ENCODE measurements around the gene SLC35F2. TPM values are rescaled to one million over a fixed set of nuclear protein-coding genes. Genes with fewer than 3 reads are reported as not detected.

Gene SLC35F2
- total and polyA plus RNA-seq, 2 of the 13 experiments (the other 11 are each of a cell fraction or from before 2014, with no cell fraction given), result 5.8 to 20.3 TPM

DNA sequence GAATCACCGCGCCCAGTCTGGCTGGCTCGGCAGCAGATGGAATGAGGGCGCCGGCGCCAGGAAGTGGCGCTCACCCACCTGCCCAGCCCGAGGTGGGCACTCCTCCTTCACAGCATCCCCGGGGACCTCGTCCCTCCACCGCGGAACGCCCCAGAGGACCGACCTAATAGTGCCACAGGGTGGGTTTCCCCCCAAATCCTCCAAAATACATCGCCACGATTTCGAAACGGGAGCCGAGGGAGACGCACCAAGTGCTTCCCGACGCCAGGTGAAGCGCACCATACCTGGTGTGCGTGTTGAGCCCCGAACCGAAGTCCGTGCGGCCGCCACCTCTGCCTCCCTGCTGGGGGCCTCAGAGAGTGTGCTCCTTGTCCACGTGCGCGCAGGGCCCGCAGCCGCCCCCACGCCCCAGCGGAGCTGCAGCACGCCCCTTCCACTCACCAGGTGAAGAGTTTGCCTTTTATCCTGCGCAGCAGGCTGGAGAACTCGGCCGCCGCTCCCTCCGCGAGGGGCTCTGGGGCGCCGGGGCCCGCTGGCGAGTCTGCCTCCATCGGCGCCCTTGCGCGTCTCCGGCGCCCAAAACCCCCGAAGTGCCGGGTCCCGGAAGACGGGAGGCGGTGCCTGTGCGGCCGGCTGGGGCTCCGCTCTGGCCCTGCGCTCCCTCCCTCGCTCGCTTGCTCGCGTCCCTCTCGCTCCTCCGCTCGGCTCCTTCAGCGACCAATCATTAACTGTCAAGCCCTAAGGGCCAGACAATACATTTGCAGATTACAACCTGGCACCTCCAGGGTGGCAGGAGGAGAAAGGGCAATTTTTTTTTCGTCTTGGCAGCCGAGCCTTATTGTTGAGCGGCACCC, at the start of gene SLC35F2 (continued):
- TF ChIP-seq, protein P1, sequence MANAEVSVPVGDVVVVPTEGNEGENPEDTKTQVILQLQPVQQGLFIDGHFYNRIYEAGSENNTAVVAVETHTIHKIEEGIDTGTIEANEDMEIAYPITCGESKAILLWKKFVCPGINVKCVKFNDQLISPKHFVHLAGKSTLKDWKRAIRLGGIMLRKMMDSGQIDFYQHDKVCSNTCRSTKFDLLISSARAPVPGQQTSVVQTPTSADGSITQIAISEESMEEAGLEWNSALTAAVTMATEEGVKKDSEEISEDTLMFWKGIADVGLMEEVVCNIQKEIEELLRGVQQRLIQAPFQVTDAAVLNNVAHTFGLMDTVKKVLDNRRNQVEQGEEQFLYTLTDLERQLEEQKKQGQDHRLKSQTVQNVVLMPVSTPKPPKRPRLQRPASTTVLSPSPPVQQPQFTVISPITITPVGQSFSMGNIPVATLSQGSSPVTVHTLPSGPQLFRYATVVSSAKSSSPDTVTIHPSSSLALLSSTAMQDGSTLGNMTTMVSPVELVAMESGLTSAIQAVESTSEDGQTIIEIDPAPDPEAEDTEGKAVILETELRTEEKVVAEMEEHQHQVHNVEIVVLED (CRISPR knock-in tag; IDR thresholded peaks at IDR 0.05; ENCODE audit: borderline replicate concordance), result peak; percentile 26; the same call in 1 of the 2 replicates
- peak; percentile 72; the same call in 1 of the 2 replicates for TF ChIP-seq ZNF879 (CRISPR knock-in tag; IDR thresholded peaks at IDR 0.05)
- TF ChIP-seq, protein P2, sequence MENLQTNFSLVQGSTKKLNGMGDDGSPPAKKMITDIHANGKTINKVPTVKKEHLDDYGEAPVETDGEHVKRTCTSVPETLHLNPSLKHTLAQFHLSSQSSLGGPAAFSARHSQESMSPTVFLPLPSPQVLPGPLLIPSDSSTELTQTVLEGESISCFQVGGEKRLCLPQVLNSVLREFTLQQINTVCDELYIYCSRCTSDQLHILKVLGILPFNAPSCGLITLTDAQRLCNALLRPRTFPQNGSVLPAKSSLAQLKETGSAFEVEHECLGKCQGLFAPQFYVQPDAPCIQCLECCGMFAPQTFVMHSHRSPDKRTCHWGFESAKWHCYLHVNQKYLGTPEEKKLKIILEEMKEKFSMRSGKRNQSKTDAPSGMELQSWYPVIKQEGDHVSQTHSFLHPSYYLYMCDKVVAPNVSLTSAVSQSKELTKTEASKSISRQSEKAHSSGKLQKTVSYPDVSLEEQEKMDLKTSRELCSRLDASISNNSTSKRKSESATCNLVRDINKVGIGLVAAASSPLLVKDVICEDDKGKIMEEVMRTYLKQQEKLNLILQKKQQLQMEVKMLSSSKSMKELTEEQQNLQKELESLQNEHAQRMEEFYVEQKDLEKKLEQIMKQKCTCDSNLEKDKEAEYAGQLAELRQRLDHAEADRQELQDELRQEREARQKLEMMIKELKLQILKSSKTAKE (CRISPR knock-in tag; IDR thresholded peaks at IDR 0.05; ENCODE audit: borderline replicate concordance), result 0 out of 2 replicates have a peak, but pooled peaks have one; percentile 15
- TF ChIP-seq, protein P3, sequence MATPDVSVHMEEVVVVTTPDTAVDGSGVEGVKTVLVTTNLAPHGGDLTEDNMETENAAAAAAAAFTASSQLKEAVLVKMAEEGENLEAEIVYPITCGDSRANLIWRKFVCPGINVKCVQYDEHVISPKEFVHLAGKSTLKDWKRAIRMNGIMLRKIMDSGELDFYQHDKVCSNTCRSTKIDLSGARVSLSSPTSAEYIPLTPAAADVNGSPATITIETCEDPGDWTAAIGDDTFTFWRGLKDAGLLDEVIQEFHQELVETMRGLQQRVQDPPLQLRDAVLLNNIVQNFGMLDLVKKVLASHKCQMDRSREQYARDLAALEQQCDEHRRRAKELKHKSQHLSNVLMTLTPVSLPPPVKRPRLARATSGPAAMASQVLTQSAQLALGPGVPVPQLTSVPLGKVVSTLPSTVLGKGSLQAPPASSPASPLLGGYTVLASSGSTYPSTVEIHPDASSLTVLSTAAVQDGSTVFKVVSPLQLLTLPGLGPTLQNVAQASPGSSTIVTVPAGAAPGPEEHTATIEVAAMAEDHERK (CRISPR knock-in tag; IDR thresholded peaks at IDR 0.05; ENCODE audit: low read depth), result no peak
- TF ChIP-seq ZIK1 (CRISPR knock-in tag; IDR thresholded peaks at IDR 0.05; ENCODE audit: borderline replicate concordance, low read depth), result 0 out of 2 replicates have a peak, but pooled peaks have one; percentile 52
- TF ChIP-seq EHMT2 (IDR thresholded peaks at IDR 0.05; ENCODE audit: borderline replicate concordance, low read depth, low read length), result no peak
- peak; percentile 50; the same call in 1 of the 2 replicates for TF ChIP-seq HOXA3 (CRISPR knock-in tag; IDR thresholded peaks at IDR 0.05)
- 0 out of 2 replicates have a peak, but pooled peaks have one; percentile 5 for TF ChIP-seq ZNF431 (CRISPR knock-in tag; IDR thresholded peaks at IDR 0.05; ENCODE audit: borderline replicate concordance, low read depth)
- peak; percentile 46; the same call in 1 of the 2 replicates for TF ChIP-seq ETV5 (CRISPR knock-in tag; IDR thresholded peaks at IDR 0.05; ENCODE audit: borderline replicate concordance)
- TF ChIP-seq ZBTB7B (CRISPR knock-in tag; IDR thresholded peaks at IDR 0.05), result peak; percentile 70
- TF ChIP-seq HNRNPLL (IDR thresholded peaks at IDR 0.05; ENCODE audit: low read depth, low read length, poor library complexity, severe bottlenecking), result peak; percentile 70
- TF ChIP-seq, protein P4, sequence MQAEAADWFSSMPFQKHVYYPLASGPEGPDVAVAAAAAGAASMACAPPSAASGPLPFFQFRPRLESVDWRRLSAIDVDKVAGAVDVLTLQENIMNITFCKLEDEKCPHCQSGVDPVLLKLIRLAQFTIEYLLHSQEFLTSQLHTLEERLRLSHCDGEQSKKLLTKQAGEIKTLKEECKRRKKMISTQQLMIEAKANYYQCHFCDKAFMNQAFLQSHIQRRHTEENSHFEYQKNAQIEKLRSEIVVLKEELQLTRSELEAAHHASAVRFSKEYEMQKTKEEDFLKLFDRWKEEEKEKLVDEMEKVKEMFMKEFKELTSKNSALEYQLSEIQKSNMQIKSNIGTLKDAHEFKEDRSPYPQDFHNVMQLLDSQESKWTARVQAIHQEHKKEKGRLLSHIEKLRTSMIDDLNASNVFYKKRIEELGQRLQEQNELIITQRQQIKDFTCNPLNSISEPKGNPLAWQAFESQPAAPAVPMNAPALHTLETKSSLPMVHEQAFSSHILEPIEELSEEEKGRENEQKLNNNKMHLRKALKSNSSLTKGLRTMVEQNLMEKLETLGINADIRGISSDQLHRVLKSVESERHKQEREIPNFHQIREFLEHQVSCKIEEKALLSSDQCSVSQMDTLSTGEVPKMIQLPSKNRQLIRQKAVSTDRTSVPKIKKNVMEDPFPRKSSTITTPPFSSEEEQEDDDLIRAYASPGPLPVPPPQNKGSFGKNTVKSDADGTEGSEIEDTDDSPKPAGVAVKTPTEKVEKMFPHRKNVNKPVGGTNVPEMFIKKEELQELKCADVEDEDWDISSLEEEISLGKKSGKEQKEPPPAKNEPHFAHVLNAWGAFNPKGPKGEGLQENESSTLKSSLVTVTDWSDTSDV (CRISPR knock-in tag; IDR thresholded peaks at IDR 0.05), result peak; percentile 88; the same call in 1 of the 2 replicates
- no peak for TF ChIP-seq ADNP (CRISPR knock-in tag; IDR thresholded peaks at IDR 0.05)
- TF ChIP-seq RFXANK (CRISPR knock-in tag; IDR thresholded peaks at IDR 0.05), result no peak
- TF ChIP-seq ZNF841 (CRISPR knock-in tag; IDR thresholded peaks at IDR 0.05; ENCODE audit: borderline replicate concordance), result peak; percentile 63; the same call in 1 of the 2 replicates
- TF ChIP-seq MYNN (CRISPR knock-in tag; IDR thresholded peaks at IDR 0.05; ENCODE audit: low read depth), result no peak
- peak; percentile 68; the same call in 1 of the 2 replicates for TF ChIP-seq ZNF780A (CRISPR knock-in tag; IDR thresholded peaks at IDR 0.05)
- TF ChIP-seq TMF1 (CRISPR knock-in tag; IDR thresholded peaks at IDR 0.05; ENCODE audit: low read depth), result 0 out of 2 replicates have a peak, but pooled peaks have one; percentile 60
- 0 out of 2 replicates have a peak, but pooled peaks have one; percentile 45 for TF ChIP-seq REL (CRISPR knock-in tag; conservative IDR thresholded peaks at IDR 0.05)
- no peak for TF ChIP-seq MIER2 (CRISPR knock-in tag; IDR thresholded peaks at IDR 0.05)

Data from HepG2 (cell line).